Gastrocnemius medialis (tissue), 4 donors: ENCODE results near the gene NTN1.

Source experiments
- POLR2A ChIP-seq, 2 donors: fragments of 450-650 bp; IDR thresholded peaks; one replicate each; pipeline ENCODE4 v1.6.1; 2017; ENCODE audit warnings: antibody characterized with exemption in 2 of 2, mild to moderate bottlenecking in 2 of 2, moderate library complexity in 2 of 2
- TF ChIP-seq, protein P1 (sequence below), 5 experiments: fragments of 450-650 bp in 3 of 5; fragments of 200-600 bp in 2 of 5; sonication (generic) in 2 of 5; IDR thresholded peaks in 4 of 5; conservative IDR thresholded peaks in 1 of 5; 1 replicate in 4 of 5; 2 replicates in 1 of 5; pipeline ENCODE4 v1.5.1; 2016 to 2019; ENCODE audit warnings: antibody characterized with exemption in 5 of 5, mild to moderate bottlenecking in 3 of 5, moderate library complexity in 3 of 5

DNA sequence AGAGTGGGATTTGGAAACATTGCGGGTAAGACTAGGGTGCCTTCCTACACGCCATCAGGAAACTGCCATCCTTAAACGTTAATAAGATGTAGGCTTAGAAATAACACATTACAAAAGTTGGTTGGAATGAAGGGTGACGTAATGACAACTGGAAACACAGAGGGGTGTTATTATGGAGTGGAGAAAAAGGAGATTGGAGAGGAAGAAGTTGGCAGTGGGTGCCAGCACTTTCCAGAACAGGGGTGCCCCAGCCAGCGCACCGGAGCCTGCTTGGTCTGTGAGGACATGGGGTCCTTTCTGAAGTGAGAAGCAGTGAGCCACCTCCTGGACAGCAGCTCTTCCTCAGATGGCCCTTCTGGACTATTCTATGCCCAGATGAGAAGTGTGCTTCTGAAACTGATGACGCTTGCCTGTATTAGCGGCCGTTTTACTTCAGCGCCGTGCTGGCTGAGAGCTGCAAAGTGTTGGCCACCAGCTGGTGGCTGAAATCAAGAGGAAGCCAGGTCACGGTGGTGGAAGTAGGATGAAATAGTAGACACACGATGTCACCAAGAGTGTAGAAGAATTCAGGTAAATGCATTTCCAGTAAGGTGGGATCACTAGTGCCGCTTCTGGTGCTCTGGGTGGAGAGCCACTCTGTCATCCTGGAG, 244.8 kb downstream of the NTN1 start:
- TF ChIP-seq, protein P1, sequence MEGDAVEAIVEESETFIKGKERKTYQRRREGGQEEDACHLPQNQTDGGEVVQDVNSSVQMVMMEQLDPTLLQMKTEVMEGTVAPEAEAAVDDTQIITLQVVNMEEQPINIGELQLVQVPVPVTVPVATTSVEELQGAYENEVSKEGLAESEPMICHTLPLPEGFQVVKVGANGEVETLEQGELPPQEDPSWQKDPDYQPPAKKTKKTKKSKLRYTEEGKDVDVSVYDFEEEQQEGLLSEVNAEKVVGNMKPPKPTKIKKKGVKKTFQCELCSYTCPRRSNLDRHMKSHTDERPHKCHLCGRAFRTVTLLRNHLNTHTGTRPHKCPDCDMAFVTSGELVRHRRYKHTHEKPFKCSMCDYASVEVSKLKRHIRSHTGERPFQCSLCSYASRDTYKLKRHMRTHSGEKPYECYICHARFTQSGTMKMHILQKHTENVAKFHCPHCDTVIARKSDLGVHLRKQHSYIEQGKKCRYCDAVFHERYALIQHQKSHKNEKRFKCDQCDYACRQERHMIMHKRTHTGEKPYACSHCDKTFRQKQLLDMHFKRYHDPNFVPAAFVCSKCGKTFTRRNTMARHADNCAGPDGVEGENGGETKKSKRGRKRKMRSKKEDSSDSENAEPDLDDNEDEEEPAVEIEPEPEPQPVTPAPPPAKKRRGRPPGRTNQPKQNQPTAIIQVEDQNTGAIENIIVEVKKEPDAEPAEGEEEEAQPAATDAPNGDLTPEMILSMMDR (IDR thresholded peaks at IDR 0.05 in 4 of 5, conservative IDR thresholded peaks at IDR 0.05 in 1 of 5) = no peak
- no peak for TF ChIP-seq POLR2A (IDR thresholded peaks at IDR 0.05)
